Neural progenitor cell (in vitro differentiated cells): ENCODE measurements around the gene SYCE1.

Experiments
- CTCF ChIP-seq: fragments of 200-600 bp; sonication (generic); IDR thresholded peaks from 2 replicates; pipeline ENCODE4 v1.5.1; 2017; ENCODE audit warnings: antibody characterized with exemption, mild to moderate bottlenecking
- EZH2 ChIP-seq: fragments of 200-600 bp; sonication (generic); IDR thresholded peaks from 2 replicates; pipeline ENCODE4 v1.6.1; 2017; ENCODE audit warnings: antibody characterized with exemption, mild to moderate bottlenecking, moderate library complexity
- EZH2phosphoT487 ChIP-seq: fragments of 200-600 bp; sonication (generic); IDR thresholded peaks from 2 replicates; pipeline ENCODE4 v1.6.1; 2017; ENCODE audit warnings: antibody characterized with exemption

- TF ChIP-seq CTCF = no peak
- TF ChIP-seq EZH2 = no peak
- no peak for TF ChIP-seq EZH2phosphoT487
Observed at GRCh38 chr10:133516057-133516456, 49.3 kb downstream of the SYCE1 start.
